Thoracic aorta (tissue), 2 donors: ENCODE results near the gene NAV2. TPM values are rescaled to one million over a fixed set of nuclear protein-coding genes. Genes with fewer than 3 reads are reported as not detected.

Experiments
- ATAC-seq: fragments of 150-250 bp; one replicate; pipeline ENCODE4 v1.8.0; 2017; ENCODE audit warnings: low read depth; ENCODE audit not compliant: insufficient number of reproducible peaks, low FRiP score
- DNase-seq: peaks from one replicate; pipeline ENCODE4 v3.0.0-alpha.2; 2020; ENCODE audit warnings: low spot score
- H3K27ac ChIP-seq, 2 donors: fragments of 200-600 bp; sonication (generic); 1 replicate in 1 of 2; 2 replicates in 1 of 2; pipeline ENCODE4 v1.5.1; 2016; ENCODE audit warnings: mild to moderate bottlenecking in 2 of 2, moderate library complexity in 2 of 2
- H3K27me3 ChIP-seq: fragments of 200-600 bp; sonication (generic); replicated peaks from 2 replicates; pipeline ENCODE4 v1.6.0; 2016; ENCODE audit warnings: mild to moderate bottlenecking; ENCODE audit not compliant: insufficient read depth
- H3K36me3 ChIP-seq: fragments of 200-600 bp; sonication (generic); one replicate; pipeline ENCODE4 v1.5.1; 2016
- H3K4me1 ChIP-seq, 2 donors: fragments of 200-600 bp; sonication (generic); 1 replicate in 1 of 2; 2 replicates in 1 of 2; pipeline versions ENCODE4 v1.5.1 to v1.6.0; 2016; ENCODE audit warnings: low read depth in 2 of 2, mild to moderate bottlenecking in 1 of 2; ENCODE audit not compliant: control insufficient read depth in 1 of 2
- H3K4me3 ChIP-seq: fragments of 200-600 bp; sonication (generic); 2 replicates; pipeline ENCODE4 v1.5.1; 2016; ENCODE audit warnings: mild to moderate bottlenecking
- H3K9me3 ChIP-seq: fragments of 200-600 bp; sonication (generic); 2 replicates; pipeline ENCODE4 v1.5.1; 2016
- total RNA-seq, 2 donors: library from RNA; depleted of rRNA; stranded (reverse); fragments of >200 nt; gene quantifications; one replicate each; pipeline versions ENCODE4 v1.1.0 to v1.2.3, GENCODE V29; 2016
- TF ChIP-seq, protein P1 (sequence below): fragments of 200-600 bp; sonication (generic); IDR thresholded peaks from one replicate; pipeline ENCODE4 v1.5.1; 2019; ENCODE audit warnings: antibody characterized with exemption

The NAV2 gene
- total RNA-seq, 2 donors from 2014 or later, result 125 to 230 TPM

DNA sequence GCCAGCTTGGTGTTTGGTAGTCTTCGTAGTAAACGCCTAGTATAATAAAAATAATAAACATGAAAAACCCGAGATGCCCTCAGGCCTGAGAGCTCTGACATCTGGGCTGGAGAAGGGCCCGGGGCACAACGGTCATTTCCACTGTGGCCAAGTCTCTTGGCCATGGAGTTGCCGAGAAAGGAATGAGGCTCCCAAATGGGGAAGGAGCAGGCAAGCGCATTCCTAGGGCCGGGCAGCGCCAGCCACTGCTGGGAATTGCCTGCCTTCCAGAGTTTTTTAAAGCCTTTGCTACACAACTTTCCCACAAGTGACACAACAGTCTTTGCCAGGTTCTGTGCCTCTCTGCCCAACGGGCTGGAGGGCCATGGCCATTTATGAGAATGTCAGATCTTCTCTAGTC lies 103.4 kb downstream of the NAV2 start:
- H3K27ac ChIP-seq, result peak overlapping the region; percentile 48 to 63
- DNase-seq (peak; percentile 15), ATAC-seq (peak; percentile 44)
- no peaks in the 10 kb centered on the region for H3K9me3 ChIP-seq
- H3K27me3 ChIP-seq, result no peaks in the 10 kb centered on the region
- peaks cover 69 to 95% of the 10 kb centered on the region in 2 donors for H3K4me1 ChIP-seq
- TF ChIP-seq, protein P1, sequence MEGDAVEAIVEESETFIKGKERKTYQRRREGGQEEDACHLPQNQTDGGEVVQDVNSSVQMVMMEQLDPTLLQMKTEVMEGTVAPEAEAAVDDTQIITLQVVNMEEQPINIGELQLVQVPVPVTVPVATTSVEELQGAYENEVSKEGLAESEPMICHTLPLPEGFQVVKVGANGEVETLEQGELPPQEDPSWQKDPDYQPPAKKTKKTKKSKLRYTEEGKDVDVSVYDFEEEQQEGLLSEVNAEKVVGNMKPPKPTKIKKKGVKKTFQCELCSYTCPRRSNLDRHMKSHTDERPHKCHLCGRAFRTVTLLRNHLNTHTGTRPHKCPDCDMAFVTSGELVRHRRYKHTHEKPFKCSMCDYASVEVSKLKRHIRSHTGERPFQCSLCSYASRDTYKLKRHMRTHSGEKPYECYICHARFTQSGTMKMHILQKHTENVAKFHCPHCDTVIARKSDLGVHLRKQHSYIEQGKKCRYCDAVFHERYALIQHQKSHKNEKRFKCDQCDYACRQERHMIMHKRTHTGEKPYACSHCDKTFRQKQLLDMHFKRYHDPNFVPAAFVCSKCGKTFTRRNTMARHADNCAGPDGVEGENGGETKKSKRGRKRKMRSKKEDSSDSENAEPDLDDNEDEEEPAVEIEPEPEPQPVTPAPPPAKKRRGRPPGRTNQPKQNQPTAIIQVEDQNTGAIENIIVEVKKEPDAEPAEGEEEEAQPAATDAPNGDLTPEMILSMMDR, result no peak
- H3K36me3 ChIP-seq, result no peaks in the 10 kb centered on the region
- H3K4me3 ChIP-seq, result peak overlapping the region; percentile 23

DNA sequence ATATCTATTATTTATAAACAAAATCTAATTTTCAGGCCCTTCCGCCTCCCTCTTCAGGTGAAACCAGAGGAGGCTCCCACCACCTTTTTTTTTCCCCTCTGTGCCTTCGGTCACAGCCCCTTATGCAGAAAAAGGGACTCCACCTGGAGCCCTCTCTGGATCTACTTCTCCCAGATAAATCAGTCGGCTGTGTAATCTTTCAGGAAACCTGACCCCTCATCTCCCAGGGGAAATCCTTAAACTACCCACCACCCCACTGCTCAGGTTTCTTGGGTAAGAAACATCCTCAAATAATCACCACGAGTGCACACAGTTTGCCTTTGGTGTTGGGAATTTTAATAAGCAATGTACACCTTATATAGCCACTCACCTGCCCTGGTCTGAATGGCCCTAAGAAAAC lies 104.2 kb downstream of the NAV2 start:
- ATAC-seq (no peak), DNase-seq (no peak)
- Histone ChIP-seq H3K4me3 (no peak overlapping the region), H3K9me3 (no peaks in the 10 kb centered on the region), H3K27me3 (no peaks in the 10 kb centered on the region), H3K36me3 (no peaks in the 10 kb centered on the region), H3K27ac (peak overlapping the region; percentile 51 to 52), H3K4me1 (peaks cover 66 to 94% of the 10 kb centered on the region in 2 donors)
- TF ChIP-seq, protein P1, result no peak

DNA sequence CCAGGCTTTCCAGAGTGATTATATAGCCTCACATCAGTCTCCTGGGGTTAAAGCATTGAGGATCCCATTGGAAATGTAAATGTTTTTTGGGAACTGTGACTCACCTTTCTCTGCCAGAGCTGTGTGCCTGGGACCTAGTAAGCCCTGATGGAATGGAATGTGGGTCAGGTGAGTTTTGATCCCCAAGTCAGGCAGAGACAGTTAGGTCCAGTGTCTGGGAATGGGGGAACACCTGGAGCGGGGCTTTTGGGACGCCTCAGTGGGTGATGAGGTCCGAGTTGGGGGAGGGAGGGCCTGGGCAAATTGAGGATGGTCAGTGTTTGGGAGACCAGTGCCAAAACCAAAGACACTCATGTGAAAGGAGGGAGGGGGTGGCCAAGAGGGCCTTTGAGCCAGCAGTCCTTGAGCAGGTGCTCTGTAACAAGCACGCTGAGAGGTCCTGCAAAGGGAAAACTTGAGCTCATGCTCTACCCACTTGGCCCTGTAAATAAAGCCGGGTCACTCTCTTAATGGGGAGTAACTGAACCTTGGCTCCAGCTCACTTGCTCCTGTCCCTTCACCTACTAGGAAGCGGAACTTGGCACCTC lies 104.7 kb downstream of the NAV2 start:
- peaks cover 61 to 94% of the 10 kb centered on the region in 2 donors for H3K4me1 ChIP-seq
- no peak for DNase-seq

GRCh38 chr11:19817870-19818269 lies 105.2 kb downstream of the NAV2 start:
- Histone ChIP-seq H3K27ac (peak overlapping the region in 1 of 2 donors; percentile 52), H3K4me3 (no peak overlapping the region), H3K36me3 (no peaks in the 10 kb centered on the region), H3K4me1 (peaks cover 55 to 93% of the 10 kb centered on the region in 2 donors), H3K9me3 (no peaks in the 10 kb centered on the region), H3K27me3 (no peaks in the 10 kb centered on the region)
- DNase-seq (no peak), ATAC-seq (no peak)
- TF ChIP-seq, protein P1, result no peak

More for the DNA sequence above, 104.7 kb downstream of the NAV2 start:
- ATAC-seq, result no peak
- no peaks in the 10 kb centered on the region for H3K36me3 ChIP-seq
- H3K27me3 ChIP-seq, result no peaks in the 10 kb centered on the region
- no peak overlapping the region for H3K4me3 ChIP-seq
- H3K27ac ChIP-seq, result peak overlapping the region; percentile 51 to 52
- TF ChIP-seq, protein P1, result no peak
- H3K9me3 ChIP-seq, result no peaks in the 10 kb centered on the region

DNA sequence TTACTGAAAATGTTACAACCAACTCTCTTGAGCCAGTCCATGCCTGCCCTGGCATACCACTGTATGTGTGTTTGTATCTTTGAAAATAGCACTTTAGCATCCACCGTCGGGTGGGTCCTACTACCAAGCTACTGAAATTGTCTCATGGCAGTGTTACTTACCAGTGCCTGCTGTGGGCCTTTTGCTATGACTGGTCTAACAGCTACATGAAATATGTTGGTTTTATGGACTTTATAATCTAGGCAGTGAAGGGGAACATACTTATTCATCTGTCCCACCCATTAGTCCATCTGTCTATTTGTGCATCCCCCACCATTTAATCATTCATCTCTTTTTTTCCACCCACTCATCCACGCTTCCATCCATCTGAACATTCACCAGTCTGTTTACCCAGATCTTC lies 106.0 kb downstream of the NAV2 start:
- DNase-seq (no peak), ATAC-seq (no peak)
- no peaks in the 10 kb centered on the region for H3K27me3 ChIP-seq
- H3K4me3 ChIP-seq, result no peak overlapping the region
- H3K4me1 ChIP-seq, result peaks cover 51 to 85% of the 10 kb centered on the region in 2 donors
- H3K9me3 ChIP-seq, result no peaks in the 10 kb centered on the region
- H3K27ac ChIP-seq, result no peak overlapping the region
- H3K36me3 ChIP-seq, result no peaks in the 10 kb centered on the region
- TF ChIP-seq, protein P1, result no peak
